Prostate gland (tissue), 2 donors: Measurements from ENCODE around the gene INPP5A. TPM values are rescaled to one million over a fixed set of nuclear protein-coding genes. Genes with fewer than 3 reads are reported as not detected.

Experiments
- DNase-seq: peaks from one replicate; pipeline ENCODE4 v3.0.0-alpha.2; 2019; ENCODE audit warnings: low spot score
- H3K27ac ChIP-seq, 2 donors: fragments of 200-600 bp; sonication (generic); 2 replicates each; pipeline ENCODE4 v1.5.1; 2017 to 2019
- H3K27me3 ChIP-seq: fragments of 200-600 bp; sonication (generic); replicated peaks from 2 replicates; pipeline ENCODE4 v1.5.1; 2019; ENCODE audit not compliant: insufficient read depth
- H3K36me3 ChIP-seq, 2 donors: fragments of 200-600 bp; sonication (generic); 1 replicate in 1 of 2; 2 replicates in 1 of 2; pipeline versions ENCODE4 v1.5.1 to v1.8.1; 2017 to 2019
- H3K4me1 ChIP-seq: fragments of 200-600 bp; sonication (generic); replicated peaks from 2 replicates; pipeline ENCODE4 v1.5.1; 2019
- H3K4me3 ChIP-seq, 2 donors: fragments of 200-600 bp; sonication (generic); 2 replicates each; pipeline ENCODE4 v1.5.1; 2017 to 2019
- H3K9me3 ChIP-seq: fragments of 200-600 bp; sonication (generic); 2 replicates; pipeline ENCODE4 v1.5.1; 2017
- CTCF ChIP-seq, 4 experiments: fragments of 200-600 bp in 2 of 4; fragments of 450-650 bp in 2 of 4; sonication (generic) in 2 of 4; IDR thresholded peaks; 1 replicate in 3 of 4; 2 replicates in 1 of 4; pipeline ENCODE4 v1.5.1; 2016 to 2019; ENCODE audit warnings: antibody characterized with exemption in 4 of 4, mild to moderate bottlenecking in 2 of 4, moderate library complexity in 2 of 4
- POLR2A ChIP-seq: fragments of 450-650 bp; IDR thresholded peaks from one replicate; pipeline ENCODE4 v1.6.1; 2016; ENCODE audit warnings: antibody characterized with exemption, mild to moderate bottlenecking
- POLR2AphosphoS5 ChIP-seq: sonication (generic); formaldehyde crosslinking; IDR thresholded peaks from one replicate; pipeline ENCODE4 v1.6.1; 2017; ENCODE audit warnings: antibody characterized with exemption
- WGBS: methylation state at CpG from one replicate; pipeline ENCODE4 v1.1.5; 2018; 5-methylcytosine and 5-hydroxymethylcytosine counted together
- intact Hi-C: fragments of 100-400 bp; cut with DNase I; formaldehyde crosslinking; loops from one replicate; pipeline ENCODE4 v1.14.2; 2022
- total RNA-seq, 2 donors: library from RNA; depleted of rRNA; stranded (reverse); fragments of >200 nt; gene quantifications; one replicate each; pipeline ENCODE4 v1.1.0, GENCODE V29; 2016

The INPP5A gene
- total RNA-seq, 2 donors from 2014 or later: 49.5 to 83.3 TPM

GRCh38 chr10:132526676-132527075, 10.9 kb upstream of the INPP5A start:
- Histone ChIP-seq H3K4me3 (no peak overlapping the region), H3K27ac (no peak overlapping the region), H3K4me1 (no peaks in the 10 kb centered on the region), H3K9me3 (no peaks in the 10 kb centered on the region), H3K27me3 (no peaks in the 10 kb centered on the region), H3K36me3 (no peaks in the 10 kb centered on the region)
- intact Hi-C loops: no loop called here
- no peak for DNase-seq
- 82% methylated on average over 16 of the region's 16 CpGs for WGBS
- TF ChIP-seq POLR2A: no peak
- TF ChIP-seq CTCF (IDR thresholded peaks at IDR 0.05): no peak
- no peak for TF ChIP-seq POLR2AphosphoS5

GRCh38 chr10:132527339-132528063, 10.1 kb upstream of the INPP5A start:
- Histone ChIP-seq H3K27ac (no peak overlapping the region), H3K9me3 (no peaks in the 10 kb centered on the region)
- no peak for DNase-seq

GRCh38 chr10:132528064-132528691, 9.4 kb upstream of the INPP5A start:
- TF ChIP-seq CTCF (IDR thresholded peaks at IDR 0.05) (no peak), POLR2A (no peak), POLR2AphosphoS5 (no peak)
- Histone ChIP-seq H3K4me1 (no peaks in the 10 kb centered on the region), H3K36me3 (no peaks in the 10 kb centered on the region), H3K9me3 (no peaks in the 10 kb centered on the region), H3K27ac (no peak overlapping the region), H3K27me3 (no peaks in the 10 kb centered on the region), H3K4me3 (no peak overlapping the region)
- WGBS: 26% methylated on average over 11 of the region's 11 CpGs
- intact Hi-C loops: no loop called here
- DNase-seq: no peak

More at GRCh38 chr10:132527339-132528063, 10.1 kb upstream of the INPP5A start:
- intact Hi-C loops: no loop called here
- H3K27me3 ChIP-seq: no peaks in the 10 kb centered on the region
- 43% methylated on average over 21 of the region's 21 CpGs for WGBS
- H3K4me3 ChIP-seq: no peak overlapping the region
- TF ChIP-seq CTCF (IDR thresholded peaks at IDR 0.05) (no peak), POLR2AphosphoS5 (no peak), POLR2A (no peak)
- H3K36me3 ChIP-seq: no peaks in the 10 kb centered on the region
- no peaks in the 10 kb centered on the region for H3K4me1 ChIP-seq

- intact Hi-C loops: no loop called here
- Histone ChIP-seq H3K27me3 (no peaks in the 10 kb centered on the region), H3K9me3 (no peaks in the 10 kb centered on the region), H3K27ac (no peak overlapping the region), H3K36me3 (no peaks in the 10 kb centered on the region), H3K4me1 (peaks cover 3% of the 10 kb centered on the region), H3K4me3 (no peak overlapping the region)
- 86% methylated on average over 6 of the region's 6 CpGs for WGBS
- DNase-seq: no peak
- TF ChIP-seq CTCF (IDR thresholded peaks at IDR 0.05) (no peak), POLR2A (no peak), POLR2AphosphoS5 (no peak)
These were observed 5.4 kb upstream of the INPP5A start for GRCh38 chr10:132532179-132532578.
